ENCODE data around the gene NECTIN2. TPM values are rescaled to one million over a fixed set of nuclear protein-coding genes. Genes with fewer than 3 reads are reported as not detected.

NECTIN2 gene
- total and polyA plus RNA-seq, 2 experiments from 2014 or later = 193 to 307 TPM

- peaks cover 9% of the 10 kb centered on the region for H3K4me1 ChIP-seq (ENCODE audit: insufficient read depth)
- H3K4me3 ChIP-seq = peak overlapping the region; percentile 15
- no peaks in the 10 kb centered on the region for H3K9me2 ChIP-seq (replicated peaks; ENCODE audit: insufficient read depth)
- H3K27me3 ChIP-seq = no peaks in the 10 kb centered on the region
- no peaks in the 10 kb centered on the region for H3K9me3 ChIP-seq (ENCODE audit: low read depth)
- TF ChIP-seq EZH2 (IDR thresholded peaks at IDR 0.05; ENCODE audit: borderline replicate concordance) (no peak), CTCF (IDR thresholded peaks at IDR 0.05; ENCODE audit: poor library complexity) (no peak), EZH2phosphoT487 (IDR thresholded peaks at IDR 0.05; ENCODE audit: low read depth, severe bottlenecking, unreplicated experiment) (no peak)
- WGBS (ENCODE audit: low lambda C conversion rate, missing lambda C conversion rate) = 2% methylated on average over 40 of the region's 40 CpGs
- no peaks in the 10 kb centered on the region for H3K36me3 ChIP-seq (replicated peaks; ENCODE audit: insufficient read depth, low read depth)
- peak overlapping the region; percentile 66 for H3K27ac ChIP-seq
- H3K4me2 ChIP-seq = peak overlapping the region; percentile 80
- H2AFZ ChIP-seq = no peak overlapping the region
- peaks cover 2% of the 10 kb centered on the region for H4K20me1 ChIP-seq (ENCODE audit: insufficient read depth, poor library complexity, severe bottlenecking)
- DNase-seq (ENCODE audit: low spot score) = peak; percentile 98
- H3K79me2 ChIP-seq = peaks cover 21% of the 10 kb centered on the region
Observed at GRCh38 chr19:44890366-44891015, 44.4 kb downstream of the NECTIN2 start.

- Histone ChIP-seq H3K79me2 (peaks cover 21% of the 10 kb centered on the region), H3K9me3 (ENCODE audit: low read depth) (no peaks in the 10 kb centered on the region), H3K27ac (peak within 1 kb of the TSS; percentile 66), H3K4me2 (peak within 1 kb of the TSS; percentile 98), H3K9me2 (replicated peaks; ENCODE audit: insufficient read depth) (no peaks in the 10 kb centered on the region), H2AFZ (no peak within 1 kb of the TSS), H3K36me3 (replicated peaks; ENCODE audit: insufficient read depth, low read depth) (no peaks in the 10 kb centered on the region), H3K4me3 (peak within 1 kb of the TSS; percentile 33), H3K27me3 (no peaks in the 10 kb centered on the region), H4K20me1 (ENCODE audit: insufficient read depth, poor library complexity, severe bottlenecking) (peaks cover 2% of the 10 kb centered on the region), H3K4me1 (ENCODE audit: insufficient read depth) (peaks cover 9% of the 10 kb centered on the region)
- TF ChIP-seq CTCF (IDR thresholded peaks at IDR 0.05; ENCODE audit: poor library complexity) = peak; percentile 6
- TF ChIP-seq EZH2phosphoT487 (IDR thresholded peaks at IDR 0.05; ENCODE audit: low read depth, severe bottlenecking, unreplicated experiment) = no peak
- DNase-seq (ENCODE audit: low spot score) = peak; percentile 100
- WGBS (ENCODE audit: low lambda C conversion rate, missing lambda C conversion rate) = 2% methylated on average over 36 of the region's 81 CpGs
Observed at GRCh38 chr19:44891016-44891882, 45.2 kb downstream of the NECTIN2 start, which contains the start of gene TOMM40. TOMM40 (plus strand) TSS chr19:44891254; CDS start chr19:44891416, 162 bp downstream.

- Histone ChIP-seq H3K36me3 (replicated peaks; ENCODE audit: insufficient read depth, low read depth) (no peaks in the 10 kb centered on the region), H3K4me2 (peak overlapping the region; percentile 98), H3K79me2 (peaks cover 21% of the 10 kb centered on the region)
Observed at GRCh38 chr19:44892932-44893331, 46.8 kb downstream of the NECTIN2 start.

More at GRCh38 chr19:44892932-44893331, 46.8 kb downstream of the NECTIN2 start:
- peaks cover 9% of the 10 kb centered on the region for H3K4me1 ChIP-seq (ENCODE audit: insufficient read depth)
- peaks cover 2% of the 10 kb centered on the region for H4K20me1 ChIP-seq (ENCODE audit: insufficient read depth, poor library complexity, severe bottlenecking)
- H3K27ac ChIP-seq = no peak overlapping the region
- DNase-seq (ENCODE audit: low spot score) = no peak
- WGBS (ENCODE audit: low lambda C conversion rate, missing lambda C conversion rate) = 97% methylated on average over 7 of the region's 7 CpGs
- no peak overlapping the region for H2AFZ ChIP-seq
- no peaks in the 10 kb centered on the region for H3K9me3 ChIP-seq (ENCODE audit: low read depth)
- no peak for TF ChIP-seq EZH2 (IDR thresholded peaks at IDR 0.05; ENCODE audit: borderline replicate concordance)
- no peak for TF ChIP-seq EZH2phosphoT487 (IDR thresholded peaks at IDR 0.05; ENCODE audit: low read depth, severe bottlenecking, unreplicated experiment)
- TF ChIP-seq CTCF (IDR thresholded peaks at IDR 0.05; ENCODE audit: poor library complexity) = no peak
- no peaks in the 10 kb centered on the region for H3K27me3 ChIP-seq
- no peaks in the 10 kb centered on the region for H3K9me2 ChIP-seq (replicated peaks; ENCODE audit: insufficient read depth)
- H3K4me3 ChIP-seq = no peak overlapping the region

Measured in hepatocyte (in vitro differentiated cells).